Coronary artery (tissue), 2 donors: ENCODE measurements around the gene CATSPERE.
"Not testable (repeated sequence)": the region's sequence is repeated elsewhere in the genome, so short reads cannot be mapped to it uniquely, and the experiment has no call there.

Experiments
- DNase-seq: peaks from one replicate; pipeline ENCODE4 v3.0.0-alpha.2; 2017; ENCODE audit warnings: low spot score
- H3K27ac ChIP-seq, 2 donors: fragments of 200-600 bp; sonication (generic); one replicate each; pipeline ENCODE4 v1.5.1; 2016 to 2019
- H3K4me3 ChIP-seq: fragments of 200-600 bp; sonication (generic); 2 replicates; pipeline ENCODE4 v1.5.1; 2016; ENCODE audit warnings: mild to moderate bottlenecking, moderate library complexity
- CTCF ChIP-seq: fragments of 200-600 bp; sonication (generic); IDR thresholded peaks from one replicate; pipeline ENCODE4 v1.5.1; 2019; ENCODE audit warnings: antibody characterized with exemption

CATSPERE gene

GRCh38 chr1:244576259-244576892 is 115.3 kb downstream of the CATSPERE start:
- no peak overlapping the region for H3K27ac ChIP-seq

GRCh38 chr1:244578205-244578604 is 117.1 kb downstream of the CATSPERE start:
- not testable (repeated sequence) for H3K27ac ChIP-seq, DNase-seq, H3K4me3 ChIP-seq

More at GRCh38 chr1:244576259-244576892, 115.3 kb downstream of the CATSPERE start:
- DNase-seq = no peak
- no peak for TF ChIP-seq CTCF
- no peak overlapping the region for H3K4me3 ChIP-seq

GRCh38 chr1:244583358-244583982 is 122.4 kb downstream of the CATSPERE start:
- TF ChIP-seq CTCF = no peak
- DNase-seq = no peak
- Histone ChIP-seq H3K4me3 (no peak overlapping the region), H3K27ac (no peak overlapping the region)

GRCh38 chr1:244585867-244586266 is 124.8 kb downstream of the CATSPERE start:
- H3K27ac ChIP-seq = no peak overlapping the region
- no peak for DNase-seq
- TF ChIP-seq CTCF = no peak
- H3K4me3 ChIP-seq = no peak overlapping the region

- Histone ChIP-seq H3K27ac (no peak overlapping the region), H3K4me3 (no peak overlapping the region)
- no peak for TF ChIP-seq CTCF
- no peak for DNase-seq
Observed at GRCh38 chr1:244590670-244591069, 129.6 kb downstream of the CATSPERE start.

GRCh38 chr1:244598611-244599010 is 137.5 kb downstream of the CATSPERE start:
- H3K4me3 ChIP-seq = no peak overlapping the region
- no peak for TF ChIP-seq CTCF
- no peak for DNase-seq
- H3K27ac ChIP-seq = no peak overlapping the region

- DNase-seq = no peak
- TF ChIP-seq CTCF = no peak
- Histone ChIP-seq H3K27ac (no peak overlapping the region), H3K4me3 (peak overlapping the region; percentile 28)
Observed at GRCh38 chr1:244599937-244600350, 138.9 kb downstream of the CATSPERE start.
